HepG2 (cell line): ENCODE measurements around the gene ARMC2. TPM values are rescaled to one million over a fixed set of nuclear protein-coding genes. Genes with fewer than 3 reads are reported as not detected.

Experiments used
- ATM ChIP-seq: fragments of 450-650 bp; IDR thresholded peaks from 2 replicates; pipeline ENCODE4 v1.7.1; 2017; ENCODE audit warnings: mild to moderate bottlenecking, borderline replicate concordance
- BCL3 ChIP-seq: sonication (generic); formaldehyde crosslinking; IDR thresholded peaks from 2 replicates; pipeline ENCODE4 v1.5.1; 2020; ENCODE audit warnings: mild to moderate bottlenecking, missing genetic modification reagents, moderate library complexity
- BORCS8-MEF2B ChIP-seq: sonication (generic); formaldehyde crosslinking; IDR thresholded peaks from 2 replicates; pipeline ENCODE4 v1.8.0; 2022; ENCODE audit warnings: mild to moderate bottlenecking, missing genetic modification reagents
- CERS6 ChIP-seq: sonication (generic); formaldehyde crosslinking; IDR thresholded peaks from 2 replicates; pipeline ENCODE4 v1.5.0; 2020; ENCODE audit warnings: missing genetic modification reagents
- GABPA ChIP-seq, 2 experiments: IDR thresholded peaks; 2 replicates each; pipeline ENCODE4 v1.6.1; 2011 to 2016; ENCODE audit warnings: low read depth in 2 of 2, low read length in 1 of 2, missing biosample characterization in 1 of 2, missing genetic modification characterization in 1 of 2
- HOXA9 ChIP-seq: sonication (generic); formaldehyde crosslinking; IDR thresholded peaks from 2 replicates; pipeline ENCODE4 v1.8.1; 2022; ENCODE audit warnings: missing genetic modification reagents, mild to moderate bottlenecking, moderate library complexity, borderline replicate concordance
- KDM5A ChIP-seq: fragments of 200-600 bp; sonication (generic); IDR thresholded peaks from 2 replicates; pipeline ENCODE4 v1.7.0; 2018; ENCODE audit warnings: antibody characterized with exemption, mild to moderate bottlenecking, low read length, borderline replicate concordance
- MLLT10 ChIP-seq: sonication (generic); formaldehyde crosslinking; IDR thresholded peaks from 2 replicates; pipeline ENCODE4 v1.4.0; 2020; ENCODE audit warnings: missing genetic modification reagents
- PHF20 ChIP-seq: sonication (generic); formaldehyde crosslinking; IDR thresholded peaks from 2 replicates; pipeline ENCODE4 v1.5.0; 2020; ENCODE audit warnings: mild to moderate bottlenecking, missing genetic modification reagents
- SKI ChIP-seq: fragments of 450-650 bp; IDR thresholded peaks from one replicate; pipeline ENCODE4 v1.6.1; 2018; ENCODE audit warnings: mild to moderate bottlenecking; ENCODE audit not compliant: partially characterized antibody
- SMAD9 ChIP-seq: sonication (generic); formaldehyde crosslinking; IDR thresholded peaks from 2 replicates; pipeline ENCODE4 v1.5.1; 2020; ENCODE audit warnings: mild to moderate bottlenecking, missing genetic modification reagents
- SRF ChIP-seq: IDR thresholded peaks from 2 replicates; pipeline ENCODE4 v1.6.1; 2011; ENCODE audit warnings: mild to moderate bottlenecking, low read depth, low read length, moderate library complexity
- SRSF1 ChIP-seq: fragments of 200-400 bp; formaldehyde crosslinking; optimal IDR thresholded peaks from 2 replicates; pipeline ENCODE3; 2017; ENCODE audit warnings: mild to moderate bottlenecking, low read depth, low read length, moderate library complexity
- TBX3 ChIP-seq: fragments of 450-650 bp; IDR thresholded peaks from 2 replicates; pipeline ENCODE4 v1.6.1; 2017; ENCODE audit warnings: antibody characterized with exemption, mild to moderate bottlenecking, inconsistent platforms, borderline replicate concordance
- ZBTB21 ChIP-seq: sonication (generic); formaldehyde crosslinking; IDR thresholded peaks from 2 replicates; pipeline ENCODE4 v1.4.0; 2020; ENCODE audit warnings: missing genetic modification reagents
- ZFP36L2 ChIP-seq: sonication (generic); formaldehyde crosslinking; IDR thresholded peaks from 2 replicates; pipeline ENCODE4 v1.4.0; 2020; ENCODE audit warnings: missing genetic modification reagents
- ZFP41 ChIP-seq: sonication (generic); formaldehyde crosslinking; IDR thresholded peaks from 2 replicates; pipeline ENCODE4 v1.4.0; 2020; ENCODE audit warnings: mild to moderate bottlenecking, missing genetic modification reagents, borderline replicate concordance
- ZNF20 ChIP-seq: sonication (generic); formaldehyde crosslinking; IDR thresholded peaks from 2 replicates; pipeline ENCODE4 v1.4.0; 2020; ENCODE audit warnings: mild to moderate bottlenecking, moderate library complexity, missing genetic modification reagents
- ZNF256 ChIP-seq: sonication (generic); formaldehyde crosslinking; conservative IDR thresholded peaks from 2 replicates; pipeline ENCODE4 v1.4.0; 2020; ENCODE audit warnings: missing genetic modification reagents
- ZNF275 ChIP-seq: sonication (generic); formaldehyde crosslinking; IDR thresholded peaks from 2 replicates; pipeline ENCODE4 v1.8.0; 2022; ENCODE audit warnings: missing genetic modification reagents, mild to moderate bottlenecking, inconsistent platforms, borderline replicate concordance
- ZNF574 ChIP-seq: sonication (generic); formaldehyde crosslinking; IDR thresholded peaks from 2 replicates; pipeline ENCODE4 v1.4.0; 2020; ENCODE audit warnings: missing genetic modification reagents
- ZNF616 ChIP-seq: sonication (generic); formaldehyde crosslinking; IDR thresholded peaks from 2 replicates; pipeline ENCODE4 v1.5.0; 2020; ENCODE audit warnings: low read depth, mild to moderate bottlenecking, missing genetic modification reagents
- ZNF691 ChIP-seq: sonication (generic); formaldehyde crosslinking; IDR thresholded peaks from 2 replicates; pipeline ENCODE4 v1.4.0; 2020; ENCODE audit warnings: missing genetic modification reagents, low read depth, mild to moderate bottlenecking, borderline replicate concordance
- ZNF766 ChIP-seq: sonication (generic); formaldehyde crosslinking; IDR thresholded peaks from 2 replicates; pipeline ENCODE4 v1.5.0; 2020; ENCODE audit warnings: missing genetic modification reagents, borderline replicate concordance
- polyA plus RNA-seq, 8 experiments: library from polyadenylated mRNA; depleted of rRNA in 3 of 8; stranded (reverse) in 7 of 8; unstranded in 1 of 8; fragments of >200 nt; fragmentation: Illumina TruSeq in 4 of 8; extraction: Trizol in 4 of 8; gene quantifications; 2 replicates each; pipeline versions ENCODE4 v1.2.1 to v1.2.3, GENCODE V29; 2011 to 2016; ENCODE audit warnings: low read depth in 4 of 8, missing spikeins in 1 of 8, mixed read lengths in 1 of 8; ENCODE audit not compliant: insufficient read depth in 1 of 8
- total RNA-seq, 5 experiments: library from RNA; depleted of rRNA; stranded (reverse); fragments of >200 nt; fragmentation: Illumina TruSeq; extraction: Trizol; gene quantifications; 2 replicates each; pipeline ENCODE4 v1.2.3, GENCODE V29; 2016; ENCODE audit warnings: low read depth in 1 of 5

ARMC2 gene
- total and polyA plus RNA-seq, 2 of the 13 experiments (the other 11 are each of a cell fraction or from before 2014, with no cell fraction given): 1.4 to 3.2 TPM

- TF ChIP-seq SKI (no peak), ZNF256 (CRISPR knock-in tag) (no peak), SRSF1 (no peak), SRF (no peak), BORCS8-MEF2B (no peak), ZNF20 (CRISPR knock-in tag) (no peak), ZNF616 (CRISPR knock-in tag) (no peak), ZBTB21 (CRISPR knock-in tag) (peak; percentile 89), MLLT10 (CRISPR knock-in tag) (no peak), ZNF691 (CRISPR knock-in tag) (no peak), GABPA (IDR thresholded peaks at IDR 0.05; ENCODE audit: low read depth, low read length) (no peak), GABPA (CRISPR knock-in tag; IDR thresholded peaks at IDR 0.05; ENCODE audit: low read depth) (no peak), ZNF574 (CRISPR knock-in tag) (no peak), BCL3 (no peak), TBX3 (no peak), ZNF766 (CRISPR knock-in tag) (no peak), ATM (no peak), ZFP36L2 (CRISPR knock-in tag) (no peak), PHF20 (CRISPR knock-in tag) (no peak), ZFP41 (CRISPR knock-in tag) (no peak), ZNF275 (CRISPR knock-in tag) (no peak), HOXA9 (CRISPR knock-in tag) (no peak), KDM5A (no peak; the same call in 1 of the 2 replicates), SMAD9 (no peak), CERS6 (CRISPR knock-in tag) (no peak)
These were observed 160.5 kb downstream of the ARMC2 start (continued) for GRCh38 chr6:109008537-109009235.
